SJSA1 (cell line): Measurements from ENCODE around the gene GP5. TPM values are rescaled to one million over a fixed set of nuclear protein-coding genes. Genes with fewer than 3 reads are reported as not detected.

Source experiments
- DNase-seq, 2 experiments: peaks; one replicate each; pipeline ENCODE4 v3.0.0-alpha.2; 2015 to 2020; ENCODE audit warnings: low spot score in 2 of 2, low read depth in 1 of 2
- H3K27ac ChIP-seq: fragments of 250-450 bp; sonication (Bioruptor Pico); 2 replicates; pipeline ENCODE4 v1.5.1; 2020; ENCODE audit warnings: mild to moderate bottlenecking, moderate library complexity
- H3K27me3 ChIP-seq: fragments of 250-450 bp; sonication (Bioruptor Pico); replicated peaks from 2 replicates; pipeline ENCODE4 v1.5.1; 2020; ENCODE audit warnings: mild to moderate bottlenecking, moderate library complexity
- H3K36me3 ChIP-seq: fragments of 250-450 bp; sonication (Bioruptor Pico); 2 replicates; pipeline ENCODE4 v1.5.1; 2020; ENCODE audit warnings: mild to moderate bottlenecking
- H3K4me1 ChIP-seq: fragments of 250-450 bp; sonication (Bioruptor Pico); replicated peaks from 2 replicates; pipeline ENCODE4 v1.6.1; 2021; ENCODE audit warnings: mild to moderate bottlenecking
- H3K4me3 ChIP-seq: fragments of 250-450 bp; sonication (Bioruptor Pico); 2 replicates; pipeline ENCODE4 v1.5.1; 2020; ENCODE audit warnings: mild to moderate bottlenecking
- H3K9me3 ChIP-seq: fragments of 250-450 bp; sonication (Bioruptor Pico); replicated peaks from 2 replicates; pipeline ENCODE4 v1.5.1; 2020; ENCODE audit warnings: mild to moderate bottlenecking
- total RNA-seq: library from RNA; depleted of rRNA; stranded (reverse); fragments of >200 nt; shearing (Covaris generic); gene quantifications from 2 replicates; pipeline ENCODE4 v1.2.3, GENCODE V29; 2014

The GP5 gene
- total RNA-seq, 1 experiment from 2014 or later: not detected

GRCh38 chr3:194418671-194419070 is 19.6 kb upstream of the GP5 start:
- Histone ChIP-seq H3K9me3 (no peaks in the 10 kb centered on the region; the same call in 1 of the 2 replicates), H3K4me1 (peaks cover 14% of the 10 kb centered on the region), H3K27me3 (no peaks in the 10 kb centered on the region), H3K36me3 (peaks cover 42% of the 10 kb centered on the region), H3K27ac (no peak overlapping the region), H3K4me3 (no peak overlapping the region)
- no peak for DNase-seq

GRCh38 chr3:194407423-194407822 is 8.4 kb upstream of the GP5 start:
- DNase-seq: no peak
- Histone ChIP-seq H3K9me3 (no peaks in the 10 kb centered on the region), H3K4me1 (no peaks in the 10 kb centered on the region), H3K36me3 (peaks cover 36% of the 10 kb centered on the region), H3K4me3 (no peak overlapping the region), H3K27me3 (no peaks in the 10 kb centered on the region), H3K27ac (no peak overlapping the region)

- no peaks in the 10 kb centered on the region for H3K27me3 ChIP-seq
- no peaks in the 10 kb centered on the region for H3K4me1 ChIP-seq
- no peak for DNase-seq
- H3K36me3 ChIP-seq: peaks cover 25% of the 10 kb centered on the region
- H3K27ac ChIP-seq: no peak overlapping the region
- no peaks in the 10 kb centered on the region for H3K9me3 ChIP-seq
- no peak overlapping the region for H3K4me3 ChIP-seq
These were observed 6.7 kb upstream of the GP5 start for GRCh38 chr3:194405766-194406165.

- peaks cover 25% of the 10 kb centered on the region for H3K36me3 ChIP-seq
- H3K27me3 ChIP-seq: no peaks in the 10 kb centered on the region
- H3K4me3 ChIP-seq: no peak overlapping the region
- no peak for DNase-seq
- H3K27ac ChIP-seq: no peak overlapping the region
- no peaks in the 10 kb centered on the region for H3K9me3 ChIP-seq
- no peaks in the 10 kb centered on the region for H3K4me1 ChIP-seq
These were observed 5.5 kb upstream of the GP5 start for GRCh38 chr3:194404365-194405140.

- Histone ChIP-seq H3K4me1 (no peaks in the 10 kb centered on the region), H3K27me3 (no peaks in the 10 kb centered on the region), H3K4me3 (no peak overlapping the region), H3K27ac (no peak overlapping the region), H3K36me3 (peaks cover 16% of the 10 kb centered on the region; the same call in 1 of the 2 replicates), H3K9me3 (no peaks in the 10 kb centered on the region)
- DNase-seq: no peak
These were observed 2.8 kb upstream of the GP5 start for GRCh38 chr3:194401868-194402329.

GRCh38 chr3:194401346-194401745 is 2.3 kb upstream of the GP5 start:
- H3K4me3 ChIP-seq: no peak overlapping the region
- DNase-seq: no peak

GRCh38 chr3:194399874-194400411 is 877 bp upstream of the GP5 start:
- no peaks in the 10 kb centered on the region for H3K27me3 ChIP-seq
- no peak for DNase-seq
- no peak overlapping the region for H3K4me3 ChIP-seq
- H3K36me3 ChIP-seq: peaks cover 7% of the 10 kb centered on the region; the same call in 1 of the 2 replicates
- H3K4me1 ChIP-seq: peaks cover 11% of the 10 kb centered on the region
- H3K9me3 ChIP-seq: no peaks in the 10 kb centered on the region
- no peak overlapping the region for H3K27ac ChIP-seq

More at GRCh38 chr3:194401346-194401745, 2.3 kb upstream of the GP5 start:
- H3K27me3 ChIP-seq: no peaks in the 10 kb centered on the region
- H3K36me3 ChIP-seq: peaks cover 16% of the 10 kb centered on the region; the same call in 1 of the 2 replicates
- H3K9me3 ChIP-seq: no peaks in the 10 kb centered on the region
- H3K27ac ChIP-seq: no peak overlapping the region
- H3K4me1 ChIP-seq: peaks cover 5% of the 10 kb centered on the region

GRCh38 chr3:194397757-194398312 is 1.2 kb downstream of the GP5 start:
- no peaks in the 10 kb centered on the region for H3K36me3 ChIP-seq
- no peaks in the 10 kb centered on the region for H3K9me3 ChIP-seq
- no peak overlapping the region for H3K4me3 ChIP-seq
- H3K27me3 ChIP-seq: no peaks in the 10 kb centered on the region
- H3K27ac ChIP-seq: no peak overlapping the region
- DNase-seq: no peak
- H3K4me1 ChIP-seq: peaks cover 11% of the 10 kb centered on the region

GRCh38 chr3:194396859-194397756 is 2.0 kb downstream of the GP5 start:
- no peaks in the 10 kb centered on the region for H3K9me3 ChIP-seq
- no peaks in the 10 kb centered on the region for H3K27me3 ChIP-seq
- H3K4me3 ChIP-seq: no peak overlapping the region
- no peak overlapping the region for H3K27ac ChIP-seq
- DNase-seq: no peak
- H3K36me3 ChIP-seq: no peaks in the 10 kb centered on the region
- peaks cover 11% of the 10 kb centered on the region for H3K4me1 ChIP-seq

GRCh38 chr3:194396539-194396858 is 2.6 kb downstream of the GP5 start:
- H3K27ac ChIP-seq: no peak overlapping the region
- H3K36me3 ChIP-seq: no peaks in the 10 kb centered on the region
- no peak for DNase-seq
- no peak overlapping the region for H3K4me3 ChIP-seq
- peaks cover 11% of the 10 kb centered on the region for H3K4me1 ChIP-seq
- H3K27me3 ChIP-seq: no peaks in the 10 kb centered on the region
- H3K9me3 ChIP-seq: no peaks in the 10 kb centered on the region; the same call in 1 of the 2 replicates

GRCh38 chr3:194395778-194396538 is 3.1 kb downstream of the GP5 start:
- DNase-seq: peak in 1 of 2 experiments; percentile 11
- Histone ChIP-seq H3K27me3 (no peaks in the 10 kb centered on the region), H3K27ac (no peak overlapping the region), H3K4me3 (no peak overlapping the region; the same call in 1 of the 2 replicates), H3K9me3 (no peaks in the 10 kb centered on the region; the same call in none of the 2 replicates), H3K36me3 (no peaks in the 10 kb centered on the region), H3K4me1 (peaks cover 11% of the 10 kb centered on the region)

- H3K27me3 ChIP-seq: no peaks in the 10 kb centered on the region
- no peak overlapping the region for H3K4me3 ChIP-seq
- H3K4me1 ChIP-seq: peaks cover 11% of the 10 kb centered on the region
- no peak overlapping the region for H3K27ac ChIP-seq
- H3K36me3 ChIP-seq: no peaks in the 10 kb centered on the region
- no peak for DNase-seq
- peaks cover 3% of the 10 kb centered on the region for H3K9me3 ChIP-seq
These were observed 3.9 kb downstream of the GP5 start for GRCh38 chr3:194395212-194395611.

GRCh38 chr3:194392576-194392975 is 6.5 kb downstream of the GP5 start:
- no peak overlapping the region for H3K27ac ChIP-seq
- peaks cover 11% of the 10 kb centered on the region for H3K4me1 ChIP-seq
- no peaks in the 10 kb centered on the region for H3K27me3 ChIP-seq
- DNase-seq: no peak
- H3K4me3 ChIP-seq: no peak overlapping the region
- H3K36me3 ChIP-seq: no peaks in the 10 kb centered on the region
- H3K9me3 ChIP-seq: peaks cover 3% of the 10 kb centered on the region
